B cell (primary cell): ENCODE results near the gene PNO1.

ENCODE experiments used
- CTCF ChIP-seq: fragments of 200-600 bp; IDR thresholded peaks from one replicate; pipeline ENCODE4 v1.8.0; 2022; ENCODE audit warnings: antibody characterized with exemption, mild to moderate bottlenecking
- EZH2 ChIP-seq: IDR thresholded peaks from 2 replicates; pipeline ENCODE4 v1.6.1; 2012; ENCODE audit warnings: borderline replicate concordance, low read depth, mild to moderate bottlenecking, moderate library complexity, low read length; ENCODE audit not compliant: insufficient read depth, poor library complexity, severe bottlenecking

GRCh38 chr2:68189991-68190784 is 32.5 kb downstream of the PNO1 start:
- TF ChIP-seq CTCF (no peak), EZH2 (no peak)
